Measurements from ENCODE around the gene PRKCE. TPM values are rescaled to one million over a fixed set of nuclear protein-coding genes. Genes with fewer than 3 reads are reported as not detected.

The PRKCE gene
- total RNA-seq, 2 experiments from 2014 or later, result 17.0 to 42.1 TPM

DNA sequence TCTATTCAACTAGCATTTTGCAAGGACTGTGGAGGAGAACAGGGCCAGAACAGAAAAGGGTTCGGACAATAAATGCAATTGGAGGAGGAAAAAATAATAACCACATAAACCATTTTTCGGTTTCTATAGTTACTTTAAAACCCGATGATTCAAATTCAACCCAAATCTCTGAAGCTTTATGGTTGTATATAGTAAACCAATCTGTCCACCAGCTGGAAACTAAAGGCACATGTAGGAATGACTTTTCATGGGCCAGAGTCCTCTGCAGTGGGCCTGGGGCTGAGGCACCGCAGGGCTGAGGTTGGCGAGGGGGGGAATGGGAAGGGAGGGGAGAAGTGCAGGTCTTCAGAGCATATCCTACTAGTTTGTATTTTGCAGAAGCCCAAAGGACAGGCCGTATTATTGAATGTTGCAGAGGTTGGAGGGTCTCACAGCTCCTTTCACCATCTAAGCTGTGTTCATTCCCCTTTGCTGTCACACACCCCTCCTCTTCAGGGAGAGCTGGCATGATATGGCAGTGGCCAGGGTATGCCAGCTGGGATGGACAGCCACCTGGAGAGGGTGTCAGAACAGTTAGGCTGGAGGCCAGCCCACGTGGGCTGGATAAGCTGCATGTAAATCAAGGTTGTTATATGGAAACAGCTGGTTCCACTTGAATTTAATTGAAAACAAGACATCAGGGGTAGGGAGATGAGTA, 267.1 kb downstream of the PRKCE start:
- ChIA-PET CTCF (ENCODE audit: unreplicated experiment) (interaction anchor here (1.3 kb wide), 1 partner anchor 9 kb away, joined by 3 read pairs; no protein-coding TSS in a partner anchor), POLR2A (no interaction called here)
- intact Hi-C loops (cut with micrococcal nuclease; ENCODE audit: unreplicated experiment), result no loop called here
- H3K9me3 ChIP-seq (ENCODE audit: low read length), result no peaks in the 10 kb centered on the region
- no peak overlapping the region for H2AFZ ChIP-seq (ENCODE audit: low read length)
- no peak overlapping the region for H3K4me2 ChIP-seq (ENCODE audit: low read length)
- DNase-seq (ENCODE audit: low spot score), result no peak
- no peaks in the 10 kb centered on the region for H4K20me1 ChIP-seq (ENCODE audit: insufficient read depth, low read length)
- no peaks in the 10 kb centered on the region for H3K4me1 ChIP-seq (ENCODE audit: insufficient read depth, low read length, poor library complexity, severe bottlenecking)
- H3K9me2 ChIP-seq (ENCODE audit: insufficient read depth, low read length), result no peaks in the 10 kb centered on the region
- TF ChIP-seq EZH2phosphoT487 (IDR thresholded peaks at IDR 0.05; ENCODE audit: borderline replicate concordance, low read depth, low read length), result no peak
- TF ChIP-seq, protein P1, sequence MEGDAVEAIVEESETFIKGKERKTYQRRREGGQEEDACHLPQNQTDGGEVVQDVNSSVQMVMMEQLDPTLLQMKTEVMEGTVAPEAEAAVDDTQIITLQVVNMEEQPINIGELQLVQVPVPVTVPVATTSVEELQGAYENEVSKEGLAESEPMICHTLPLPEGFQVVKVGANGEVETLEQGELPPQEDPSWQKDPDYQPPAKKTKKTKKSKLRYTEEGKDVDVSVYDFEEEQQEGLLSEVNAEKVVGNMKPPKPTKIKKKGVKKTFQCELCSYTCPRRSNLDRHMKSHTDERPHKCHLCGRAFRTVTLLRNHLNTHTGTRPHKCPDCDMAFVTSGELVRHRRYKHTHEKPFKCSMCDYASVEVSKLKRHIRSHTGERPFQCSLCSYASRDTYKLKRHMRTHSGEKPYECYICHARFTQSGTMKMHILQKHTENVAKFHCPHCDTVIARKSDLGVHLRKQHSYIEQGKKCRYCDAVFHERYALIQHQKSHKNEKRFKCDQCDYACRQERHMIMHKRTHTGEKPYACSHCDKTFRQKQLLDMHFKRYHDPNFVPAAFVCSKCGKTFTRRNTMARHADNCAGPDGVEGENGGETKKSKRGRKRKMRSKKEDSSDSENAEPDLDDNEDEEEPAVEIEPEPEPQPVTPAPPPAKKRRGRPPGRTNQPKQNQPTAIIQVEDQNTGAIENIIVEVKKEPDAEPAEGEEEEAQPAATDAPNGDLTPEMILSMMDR (conservative IDR thresholded peaks at IDR 0.05; ENCODE audit: low read length), result no peak
- H3K27ac ChIP-seq (ENCODE audit: low read depth, low read length, poor library complexity, severe bottlenecking), result no peak overlapping the region
- H3K36me3 ChIP-seq (ENCODE audit: insufficient read depth, low read length), result no peaks in the 10 kb centered on the region
- BruUV-seq (replicated peaks), result no TSS peak
- no peaks in the 10 kb centered on the region for H3K79me2 ChIP-seq (ENCODE audit: insufficient read depth, low read depth, low read length)
- H3K4me3 ChIP-seq (ENCODE audit: low read depth, low read length, poor library complexity, severe bottlenecking), result no peak overlapping the region

DNA sequence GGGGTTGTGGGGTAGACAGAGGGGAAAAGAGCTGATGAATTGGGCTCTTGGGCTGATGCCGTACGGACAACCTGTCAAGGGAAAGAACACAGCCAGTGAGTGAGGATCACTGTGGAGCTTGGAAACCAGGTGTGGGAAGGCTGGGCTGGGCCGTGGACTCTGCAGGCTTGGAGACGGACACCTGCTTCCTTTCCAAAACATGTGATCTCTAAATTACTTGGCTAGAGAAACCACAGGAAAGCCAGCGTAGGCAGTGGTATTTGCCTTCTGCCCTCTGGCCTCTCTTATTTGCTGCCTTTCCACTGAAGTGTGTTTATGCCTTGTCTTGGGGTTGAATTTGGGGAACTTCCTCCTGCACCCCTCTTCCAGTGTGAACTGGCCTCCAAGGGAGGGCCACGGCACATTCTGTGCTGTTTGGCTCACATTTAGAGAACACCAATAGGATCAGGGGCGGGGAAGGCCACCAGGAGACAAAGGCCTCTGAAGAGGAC, 267.7 kb downstream of the PRKCE start:
- Histone ChIP-seq H3K9me3 (ENCODE audit: low read length) (no peaks in the 10 kb centered on the region), H4K20me1 (ENCODE audit: insufficient read depth, low read length) (no peaks in the 10 kb centered on the region), H3K4me3 (ENCODE audit: low read depth, low read length, poor library complexity, severe bottlenecking) (no peak overlapping the region), H3K4me2 (ENCODE audit: low read length) (no peak overlapping the region), H3K27ac (ENCODE audit: low read depth, low read length, poor library complexity, severe bottlenecking) (no peak overlapping the region), H3K9me2 (ENCODE audit: insufficient read depth, low read length) (no peaks in the 10 kb centered on the region), H2AFZ (ENCODE audit: low read length) (no peak overlapping the region), H3K79me2 (ENCODE audit: insufficient read depth, low read depth, low read length) (no peaks in the 10 kb centered on the region), H3K4me1 (ENCODE audit: insufficient read depth, low read length, poor library complexity, severe bottlenecking) (no peaks in the 10 kb centered on the region), H3K36me3 (ENCODE audit: insufficient read depth, low read length) (no peaks in the 10 kb centered on the region)
- POLR2A ChIA-PET, result no interaction called here
- intact Hi-C loops (cut with micrococcal nuclease; ENCODE audit: unreplicated experiment), result no loop called here
- BruUV-seq (replicated peaks), result no TSS peak
- DNase-seq (ENCODE audit: low spot score), result no peak
- TF ChIP-seq, protein P1 (conservative IDR thresholded peaks at IDR 0.05; ENCODE audit: low read length), result no peak
- CTCF ChIA-PET (ENCODE audit: unreplicated experiment), result interaction anchor here (1.3 kb wide), 1 partner anchor 10 kb away, joined by 3 read pairs; no protein-coding TSS in a partner anchor

DNA sequence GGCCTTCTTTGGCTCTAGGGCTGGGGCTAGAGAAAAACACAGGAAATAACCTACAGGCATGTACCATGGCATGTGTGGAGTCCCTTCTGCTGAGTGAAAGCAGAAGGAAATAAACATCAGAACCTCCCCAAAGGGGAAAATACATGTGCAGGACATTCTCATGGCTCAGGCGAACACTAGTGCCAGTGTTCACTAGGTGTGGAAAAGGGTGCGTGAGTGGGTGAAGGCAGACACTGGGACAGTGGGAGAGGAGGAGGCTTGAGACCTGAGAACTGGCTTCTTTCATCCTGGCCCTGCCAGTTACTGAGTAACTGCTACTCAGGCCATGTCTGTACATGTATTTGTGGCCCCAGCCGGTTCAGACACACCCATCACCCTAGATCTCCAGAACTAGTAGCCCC, 268.2 kb downstream of the PRKCE start:
- Histone ChIP-seq H3K4me1 (ENCODE audit: insufficient read depth, low read length, poor library complexity, severe bottlenecking) (no peaks in the 10 kb centered on the region), H3K27ac (ENCODE audit: low read depth, low read length, poor library complexity, severe bottlenecking) (no peak overlapping the region), H3K4me2 (ENCODE audit: low read length) (no peak overlapping the region), H3K4me3 (ENCODE audit: low read depth, low read length, poor library complexity, severe bottlenecking) (no peak overlapping the region), H3K9me3 (ENCODE audit: low read length) (no peaks in the 10 kb centered on the region), H3K9me2 (ENCODE audit: insufficient read depth, low read length) (no peaks in the 10 kb centered on the region), H3K36me3 (ENCODE audit: insufficient read depth, low read length) (no peaks in the 10 kb centered on the region), H4K20me1 (ENCODE audit: insufficient read depth, low read length) (no peaks in the 10 kb centered on the region), H3K79me2 (ENCODE audit: insufficient read depth, low read depth, low read length) (no peaks in the 10 kb centered on the region), H2AFZ (ENCODE audit: low read length) (no peak overlapping the region)
- TF ChIP-seq EZH2phosphoT487 (IDR thresholded peaks at IDR 0.05; ENCODE audit: borderline replicate concordance, low read depth, low read length), result no peak
- TF ChIP-seq, protein P1 (conservative IDR thresholded peaks at IDR 0.05; ENCODE audit: low read length), result no peak
- CTCF ChIA-PET (ENCODE audit: unreplicated experiment), result no interaction called here
- intact Hi-C loops (cut with micrococcal nuclease; ENCODE audit: unreplicated experiment), result no loop called here
- POLR2A ChIA-PET, result no interaction called here
- no TSS peak for BruUV-seq (replicated peaks)
- DNase-seq (ENCODE audit: low spot score), result no peak

Measured in OCI-LY7 (cell line).